Stimulated activated CD4-positive, alpha-beta T cell treated with anti-CD3 and anti-CD28 coated beads, TNF-alpha, amount 100 ng/mL, for 4 hours (primary cell): ENCODE data around the gene PRKCA.
"Not testable (repeated sequence)": the region's sequence is repeated elsewhere in the genome, so short reads cannot be mapped to it uniquely, and the experiment has no call there.

ENCODE experiments used
- DNase-seq, 3 experiments: peaks; one replicate each; pipeline ENCODE4 v3.0.0-alpha.2; 2020; ENCODE audit warnings: low read depth in 3 of 3

The PRKCA gene

DNA sequence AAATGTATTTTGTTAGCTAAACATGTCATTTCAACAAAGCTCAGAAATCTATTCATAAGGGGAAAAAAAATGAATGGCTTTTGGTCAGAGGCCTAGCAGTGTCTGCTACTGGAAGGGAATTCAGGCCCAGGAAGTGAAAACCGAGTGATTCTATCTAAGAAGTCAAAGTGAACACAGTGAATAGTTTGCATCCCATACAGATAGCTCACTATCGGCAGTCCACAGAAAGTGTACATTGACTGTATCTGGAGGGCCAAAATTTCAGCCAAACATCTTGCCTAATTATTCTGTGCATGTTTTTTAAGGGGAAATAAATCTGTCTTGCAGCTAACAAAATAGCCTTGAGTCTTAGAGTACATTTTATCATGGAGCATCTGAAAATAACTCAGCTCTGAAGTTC, 318.1 kb downstream of the PRKCA start:
- DNase-seq: no peak

DNA sequence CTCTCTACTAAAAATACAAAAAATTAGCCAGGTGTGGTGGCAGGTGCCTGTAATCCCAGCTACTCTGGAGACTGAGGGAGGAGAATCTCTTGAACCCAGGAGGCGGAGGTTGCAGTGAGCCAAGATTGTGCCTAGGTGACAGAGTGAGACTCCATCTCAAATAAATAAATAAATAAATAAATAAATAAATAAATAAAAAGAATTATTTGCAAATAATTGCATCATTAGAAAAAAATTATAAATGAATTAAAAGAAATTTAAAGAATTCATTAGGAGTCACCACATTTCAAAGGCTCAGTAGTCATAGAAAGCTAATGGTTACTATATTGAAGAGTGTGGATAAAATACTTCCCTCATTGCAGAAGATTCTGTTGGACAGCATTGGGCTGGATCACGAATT, 322.2 kb downstream of the PRKCA start:
- DNase-seq: not testable (repeated sequence)

DNA sequence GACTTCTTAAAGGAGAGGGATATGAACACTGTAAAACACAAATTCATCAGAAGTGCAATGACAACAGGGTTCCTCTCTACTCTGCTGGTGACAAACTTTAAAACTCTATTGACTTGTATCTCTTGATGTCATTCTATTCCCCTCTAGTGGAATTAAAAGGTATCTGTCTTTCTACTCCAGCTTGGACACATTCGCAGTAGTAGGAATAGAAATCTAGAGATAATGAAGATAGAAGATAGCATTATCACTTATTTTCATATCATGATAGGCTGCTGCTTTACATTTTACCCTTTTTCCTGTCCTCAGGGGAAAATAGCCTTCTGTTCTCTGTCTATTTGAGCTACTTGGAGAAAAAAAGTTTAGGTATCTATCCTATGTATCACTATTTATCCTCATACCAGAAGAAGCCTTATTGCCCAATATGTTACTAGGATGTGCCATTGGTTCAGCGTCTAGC, 322.9 kb downstream of the PRKCA start:
- DNase-seq: no peak

GRCh38 chr17:66627985-66628384, 325.6 kb downstream of the PRKCA start:
- DNase-seq: no peak

GRCh38 chr17:66629762-66630161, 327.3 kb downstream of the PRKCA start:
- no peak for DNase-seq

DNA sequence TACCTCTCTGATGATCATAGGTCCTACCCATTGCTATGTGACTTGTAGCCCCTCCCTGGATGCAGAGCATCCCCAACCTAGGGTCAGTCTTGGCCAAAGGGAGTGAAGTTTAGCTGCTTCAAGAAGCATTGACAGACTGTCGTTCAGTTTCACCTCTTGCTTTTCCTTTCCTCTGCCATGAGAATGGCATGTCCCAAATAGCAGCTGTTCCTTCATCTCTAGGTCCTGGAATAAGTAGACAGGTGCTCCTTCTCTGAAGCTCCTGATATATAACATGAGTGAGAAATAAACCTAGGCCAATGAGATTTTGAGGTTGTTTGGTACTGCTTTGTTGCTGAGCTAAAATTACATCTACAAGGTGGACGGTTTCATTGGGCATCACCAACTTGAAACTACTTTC, 328.0 kb downstream of the PRKCA start:
- DNase-seq: no peak

GRCh38 chr17:66630828-66631472, 328.5 kb downstream of the PRKCA start:
- DNase-seq: no peak

DNA sequence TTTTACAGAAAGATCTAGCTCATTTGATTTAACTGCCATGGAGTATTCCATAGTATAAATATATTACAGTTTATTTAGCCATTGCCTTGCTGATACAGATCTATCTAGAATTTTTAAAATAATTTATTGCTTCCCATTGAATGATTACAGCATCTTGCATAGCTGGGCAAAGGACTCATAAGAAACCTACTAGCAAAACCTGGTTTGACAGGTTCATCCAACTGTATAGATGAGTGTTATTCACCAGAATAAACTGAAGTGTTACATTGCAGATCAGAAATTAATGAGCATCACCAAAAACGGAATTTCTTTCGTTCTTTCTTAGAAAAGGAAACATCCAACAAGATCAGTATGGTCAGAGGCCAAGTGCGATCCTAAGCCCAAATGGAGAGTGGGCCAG, 330.3 kb downstream of the PRKCA start:
- DNase-seq: no peak

DNA sequence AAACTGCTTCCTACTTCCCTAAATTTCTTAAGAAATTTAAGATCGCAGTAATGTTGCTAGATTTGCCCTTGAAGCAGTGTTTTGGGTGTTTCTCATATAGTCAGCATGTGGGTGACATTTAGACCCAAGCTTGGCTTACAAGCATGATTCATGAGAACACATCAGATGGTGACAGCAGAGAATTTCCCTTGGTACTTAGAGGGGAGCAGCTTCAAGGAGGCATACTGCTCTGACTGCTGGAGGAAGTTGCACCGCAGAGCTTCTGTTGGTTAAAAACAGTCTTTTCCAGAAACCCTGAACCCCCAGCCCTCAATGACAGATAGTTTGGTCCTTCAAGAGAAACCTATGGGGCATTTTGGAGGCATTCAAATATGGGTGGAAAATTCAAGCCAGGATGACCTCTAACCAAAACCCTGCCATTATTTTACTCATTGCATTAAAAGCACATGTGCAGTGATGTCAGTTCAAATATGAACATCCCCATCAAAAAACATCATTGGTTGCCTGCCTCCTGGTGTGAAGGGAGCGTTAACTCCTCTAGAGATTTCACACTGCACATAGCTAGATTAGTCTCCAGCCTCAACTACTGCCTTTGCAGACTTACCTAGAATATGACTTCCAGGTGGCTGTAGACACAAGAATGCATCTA, 331.0 kb downstream of the PRKCA start:
- DNase-seq: peak in 1 of 3 experiments; percentile 16

DNA sequence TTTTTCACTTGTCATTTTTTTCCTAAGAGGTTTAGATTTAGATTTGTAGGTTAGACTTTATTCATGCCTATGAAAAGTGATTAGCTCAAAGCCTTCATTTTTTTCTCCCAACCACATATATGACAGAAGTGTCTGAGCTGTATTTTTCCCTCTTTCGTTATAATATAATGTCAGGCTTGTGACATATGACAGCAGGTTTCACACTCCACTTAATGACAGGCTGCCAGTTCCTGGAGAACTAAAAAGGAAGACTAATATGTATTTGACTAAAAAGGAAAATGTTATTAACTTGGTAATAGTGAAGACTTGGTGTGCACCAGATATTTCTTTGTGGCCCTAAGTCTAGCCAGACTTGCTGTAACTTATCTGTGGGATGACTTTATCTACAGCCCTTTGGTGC, 331.8 kb downstream of the PRKCA start:
- no peak for DNase-seq

DNA sequence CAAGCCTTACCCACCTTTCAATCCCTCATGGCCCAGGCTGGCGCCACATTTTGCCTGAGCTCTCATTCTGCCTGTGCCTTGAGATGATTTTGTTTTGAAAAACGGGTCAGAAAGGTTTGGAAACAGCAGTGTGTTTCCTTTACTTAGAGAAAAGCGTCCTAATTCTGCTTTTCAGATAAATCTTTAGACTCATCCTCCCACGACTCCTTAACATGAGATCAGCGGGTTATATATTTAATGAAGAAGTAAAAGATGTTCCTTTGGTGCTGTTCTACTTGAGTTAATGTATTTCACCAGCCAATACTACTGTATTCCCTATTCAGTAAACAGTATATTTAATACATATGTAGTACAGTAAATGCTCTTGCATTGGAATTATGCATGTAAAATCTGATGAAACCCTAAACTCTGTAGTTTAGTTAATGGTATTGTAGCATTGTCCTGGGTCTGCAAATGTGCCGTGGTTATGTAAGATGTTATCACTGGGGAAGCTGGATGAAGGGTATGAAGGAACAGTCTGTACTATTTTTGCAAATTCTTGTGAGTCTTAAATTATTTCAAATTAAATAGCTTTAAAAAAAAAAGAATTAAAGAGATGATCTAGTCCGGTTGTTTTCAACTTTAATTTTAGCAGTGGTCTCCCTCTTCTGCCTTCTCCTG, 333.1 kb downstream of the PRKCA start:
- no peak for DNase-seq

GRCh38 chr17:66636111-66636510, 333.7 kb downstream of the PRKCA start:
- no peak for DNase-seq

- no peak for DNase-seq
Measured at GRCh38 chr17:66637491-66637890, 335.1 kb downstream of the PRKCA start.

GRCh38 chr17:66638707-66639479, 336.5 kb downstream of the PRKCA start:
- no peak for DNase-seq

DNA sequence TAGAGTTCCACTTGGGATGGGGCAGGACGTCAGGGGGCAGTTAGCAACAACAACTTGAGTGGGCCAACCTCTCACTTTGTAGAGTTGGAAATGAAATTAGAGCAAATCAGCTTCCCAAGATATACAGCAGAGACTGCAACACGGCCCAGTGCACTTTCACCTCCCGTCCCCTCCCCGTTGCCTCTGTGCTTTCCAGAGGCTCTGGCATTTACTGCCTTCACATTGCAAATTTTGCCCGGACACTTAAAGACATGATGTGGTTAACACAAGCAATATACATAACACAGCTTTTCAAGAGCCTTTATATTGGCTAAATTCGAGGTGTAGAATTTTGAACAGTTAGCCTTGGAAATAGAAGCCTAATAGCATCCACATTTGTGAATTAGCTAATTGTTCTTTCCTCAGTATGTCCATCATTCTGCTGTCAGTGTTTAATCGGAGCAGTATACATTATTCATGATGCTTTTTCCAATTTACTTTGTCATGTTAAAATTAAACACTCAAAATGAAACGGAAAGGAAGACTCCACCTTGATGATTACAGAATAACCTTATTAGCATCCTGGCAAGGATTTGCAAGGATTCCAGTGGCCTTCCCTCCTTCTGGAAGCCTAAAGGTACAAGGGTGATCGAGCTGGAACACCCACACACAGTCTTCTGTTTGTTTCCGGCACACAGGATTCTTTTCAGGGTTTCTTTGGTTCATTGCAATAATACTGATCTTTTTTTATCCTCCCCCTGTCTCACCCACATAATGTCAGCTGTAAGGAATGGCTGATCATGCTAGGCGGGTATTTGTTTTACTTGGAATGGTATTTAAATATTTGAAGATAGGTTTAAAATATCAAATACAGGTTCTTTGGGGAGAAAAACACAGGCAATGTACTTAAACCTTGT, 341.6 kb downstream of the PRKCA start:
- no peak for DNase-seq

DNA sequence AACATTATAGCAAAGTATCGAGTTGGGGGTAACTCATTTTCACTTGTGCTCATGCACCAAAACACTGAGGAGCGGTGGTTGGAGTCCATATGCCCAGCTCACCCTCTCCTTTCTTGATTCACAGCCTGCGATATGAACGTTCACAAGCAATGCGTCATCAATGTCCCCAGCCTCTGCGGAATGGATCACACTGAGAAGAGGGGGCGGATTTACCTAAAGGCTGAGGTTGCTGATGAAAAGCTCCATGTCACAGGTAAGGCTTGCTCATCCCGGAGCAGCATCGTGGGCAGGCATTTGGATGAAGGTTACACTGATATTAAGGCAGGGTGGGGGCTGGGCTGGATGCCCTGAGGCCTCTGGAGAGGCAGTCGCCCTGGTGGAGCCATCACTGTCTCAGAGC, 342.8 kb downstream of the PRKCA start:
- DNase-seq: no peak

DNA sequence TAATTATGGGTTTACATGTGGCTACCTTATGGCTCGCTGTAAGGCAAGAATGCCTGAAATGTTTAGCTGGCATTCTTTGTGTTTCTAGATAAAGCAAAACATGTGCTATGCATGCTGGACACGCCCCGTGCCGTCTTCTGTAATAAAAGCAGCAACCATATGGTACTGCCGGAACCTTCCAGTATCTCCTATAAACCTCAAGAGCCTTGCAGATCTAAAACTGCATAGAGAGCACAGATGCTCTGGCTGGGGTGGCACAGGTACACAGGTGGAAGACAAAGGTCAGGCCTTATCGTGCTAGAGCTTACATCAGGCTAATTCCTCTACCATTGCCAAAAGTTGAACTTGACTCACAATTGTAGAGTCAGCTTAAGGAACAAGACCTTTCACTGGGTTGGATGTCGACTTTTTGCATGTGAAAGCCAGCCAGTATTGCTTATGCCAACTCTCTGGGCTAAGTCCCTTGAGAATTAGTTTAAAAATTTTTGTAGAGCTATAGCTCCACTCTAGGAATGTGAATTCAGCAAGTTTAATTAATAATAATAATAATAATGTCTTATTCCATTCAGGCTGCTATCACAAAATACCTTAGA, 345.1 kb downstream of the PRKCA start:
- DNase-seq: no peak

- no peak for DNase-seq
Measured at GRCh38 chr17:66649818-66650543, 347.6 kb downstream of the PRKCA start.

DNA sequence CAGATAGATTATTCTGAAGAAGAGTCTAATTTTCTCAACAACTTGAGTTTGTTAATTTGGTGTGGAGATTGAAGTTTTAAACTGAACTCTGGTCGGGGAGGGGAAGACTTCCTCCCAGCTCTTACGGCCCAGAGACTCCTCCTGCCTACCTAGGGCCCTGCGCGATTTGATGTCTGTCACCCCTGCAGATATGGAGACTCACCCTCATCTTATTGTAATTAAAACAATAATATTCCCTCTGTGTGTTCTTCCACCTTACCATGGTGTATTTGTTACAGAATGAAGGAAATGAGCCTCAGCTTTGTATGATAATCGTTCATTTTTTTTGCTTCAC, 348.1 kb downstream of the PRKCA start:
- DNase-seq: no peak

DNA sequence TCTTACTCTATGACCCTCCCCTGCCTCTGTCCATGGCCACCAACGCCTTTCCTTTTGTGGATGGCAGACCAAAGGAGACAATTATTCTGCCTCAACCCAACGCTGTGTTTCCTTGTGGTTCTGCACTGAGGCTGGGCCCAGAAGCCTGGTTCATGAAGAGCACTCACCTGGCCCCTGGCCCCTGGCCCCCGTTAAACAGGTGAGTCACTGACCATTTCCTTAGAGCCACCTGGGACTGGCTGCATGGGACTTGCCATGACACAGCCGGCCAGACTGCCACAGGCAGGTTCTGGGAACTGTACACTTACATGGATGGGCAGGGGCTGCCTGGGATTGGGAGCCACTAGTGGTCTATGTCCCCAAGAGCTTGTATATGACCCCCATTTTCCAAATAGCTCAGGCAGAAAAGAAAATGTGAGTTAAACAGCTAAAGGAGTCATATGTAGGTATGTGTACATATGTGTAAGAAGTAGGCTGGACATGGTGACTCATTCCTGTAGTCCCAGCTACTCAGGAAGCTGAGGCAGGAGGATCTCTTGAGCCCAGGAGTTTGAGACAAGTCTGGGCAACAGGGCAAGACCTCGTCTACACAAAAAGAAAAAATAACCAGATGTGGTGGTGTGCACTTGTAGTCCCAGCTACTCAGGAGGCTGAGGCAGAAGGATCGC, 350.6 kb downstream of the PRKCA start:
- DNase-seq: no peak
